Endothelial cell of hepatic sinusoid (primary cell): Measurements from ENCODE around the gene ACTN3.

Experiments used
- in situ Hi-C: cut with HindIII; loops from 2 replicates; pipeline ENCODE4 v1.10.0; 2017; ENCODE audit warnings: low sequenced_read_pairs

The ACTN3 gene

DNA sequence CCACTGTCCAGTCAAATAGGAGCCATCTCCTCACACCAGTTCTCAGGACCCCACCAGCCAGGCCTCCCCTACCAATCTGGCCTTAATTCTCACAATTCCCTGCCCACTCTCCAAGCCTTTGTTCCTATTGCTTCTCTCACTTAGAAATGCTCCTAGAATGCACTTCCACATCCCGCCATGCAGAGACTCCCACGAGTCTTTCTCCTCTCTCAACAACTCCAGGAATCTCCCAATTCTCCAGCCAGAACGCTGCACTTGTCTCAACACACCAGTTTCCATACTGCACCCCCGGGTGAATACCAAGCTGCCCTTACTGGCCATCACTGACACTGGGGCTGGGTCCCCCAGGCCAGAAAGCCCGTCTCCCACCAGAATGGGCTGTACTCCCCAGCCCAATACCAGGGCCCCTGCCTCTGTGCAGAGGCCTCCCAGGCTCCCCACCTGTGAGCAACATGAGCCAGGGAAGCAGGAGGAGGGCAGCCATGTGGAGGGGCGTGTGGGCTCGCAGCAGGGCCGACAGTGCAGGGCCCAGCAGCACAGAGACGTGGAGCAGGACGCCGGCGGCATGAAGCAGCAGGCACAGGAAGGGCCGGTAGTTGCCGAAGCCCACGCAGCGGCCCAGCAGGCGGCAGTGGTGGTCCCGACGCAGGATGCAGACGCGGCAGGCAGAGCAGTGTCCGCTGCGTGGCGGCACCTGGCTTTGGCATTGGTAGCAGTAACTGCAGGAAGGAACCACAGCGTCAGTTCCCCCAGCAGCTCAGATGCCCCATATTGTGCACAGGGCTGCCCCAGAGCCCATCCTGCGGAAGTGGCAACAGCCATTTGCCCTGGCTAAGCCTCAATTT, 3.2 kb upstream of the ACTN3 start:
- in situ Hi-C loops: loop anchor here (5.0 kb wide), 2 partner anchors 51 to 79 kb away; no protein-coding TSS in a partner anchor

DNA sequence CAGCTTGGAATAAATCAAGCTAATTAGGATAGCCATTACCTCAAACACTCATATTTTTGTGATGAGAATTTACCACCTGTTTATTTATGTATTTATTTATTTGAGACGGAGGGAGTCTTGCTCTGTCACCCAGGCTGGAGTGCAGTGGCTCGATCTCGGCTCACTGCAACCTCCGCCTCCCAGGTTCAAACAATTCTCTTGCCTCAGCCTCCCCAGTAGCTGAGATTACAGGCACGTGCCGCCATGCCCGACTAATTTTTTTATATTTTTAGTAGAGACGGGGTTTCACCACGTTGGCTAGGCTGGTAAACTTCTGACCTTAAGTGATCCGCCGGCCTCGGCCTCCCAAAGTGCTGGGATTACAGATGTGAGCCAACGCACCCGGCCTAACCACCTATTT, 1.8 kb upstream of the ACTN3 start:
- in situ Hi-C loops: loop anchor here (5.0 kb wide), 2 partner anchors 53 to 77 kb away; no protein-coding TSS in a partner anchor

- in situ Hi-C loops: no loop called here
Measured at GRCh38 chr11:66545701-66546367, 869 bp upstream of the ACTN3 start, which contains the start of gene ZDHHC24. Gene ZDHHC24, minus strand, starts transcription at chr11:66546048. Its CDS starts 45 bp downstream, at chr11:66546003.

DNA sequence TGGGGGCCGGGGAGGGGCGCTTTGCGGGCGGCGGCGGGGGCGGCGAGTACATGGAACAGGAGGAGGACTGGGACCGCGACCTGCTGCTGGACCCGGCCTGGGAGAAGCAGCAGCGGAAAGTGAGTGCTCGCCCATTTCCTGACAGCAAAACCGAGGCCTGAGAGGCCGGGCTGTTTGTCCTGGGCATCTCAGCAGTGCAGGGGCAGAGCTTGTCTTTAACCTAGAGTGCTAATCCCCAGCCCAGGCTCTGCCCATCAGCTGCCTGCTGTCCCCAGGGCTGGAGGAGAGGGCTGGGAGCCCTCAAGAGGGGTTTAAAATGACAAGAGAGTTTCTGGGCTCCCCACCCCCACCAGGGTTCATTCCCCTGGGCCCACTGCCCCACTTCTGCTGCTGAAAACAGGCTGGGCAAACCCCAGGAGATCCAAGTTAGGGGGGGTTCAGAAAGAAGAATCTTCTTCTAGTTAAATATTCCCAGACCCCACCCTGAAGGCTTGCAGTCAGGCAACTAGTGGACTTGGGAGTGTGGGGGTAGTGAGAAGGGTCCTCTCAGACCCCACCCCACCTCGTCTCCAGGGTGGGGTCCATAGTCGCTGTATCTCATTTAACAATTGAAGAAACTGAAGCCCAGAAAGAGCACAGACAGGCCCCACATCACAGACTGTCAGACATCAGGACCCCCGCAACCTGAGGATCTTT, 411 bp downstream of the ACTN3 start:
- in situ Hi-C loops: no loop called here

DNA sequence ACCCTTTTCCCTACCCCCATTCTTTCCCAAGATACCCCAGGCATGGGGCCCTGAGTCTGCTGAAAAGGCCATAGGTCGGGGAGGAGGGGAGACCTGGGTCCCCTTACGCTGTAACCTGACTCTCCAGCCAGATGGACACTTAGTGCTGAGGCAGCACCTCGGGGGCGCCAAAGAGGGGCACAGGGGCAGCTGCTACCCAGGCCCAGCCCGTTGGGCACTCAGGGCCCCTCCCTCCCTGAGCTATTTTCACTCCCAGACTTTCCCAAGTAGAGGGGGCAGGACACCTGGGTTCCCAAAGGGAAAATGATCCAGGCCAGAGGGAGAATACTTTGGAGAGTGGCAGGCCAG, 933 bp downstream of the ACTN3 start:
- in situ Hi-C loops: no loop called here

DNA sequence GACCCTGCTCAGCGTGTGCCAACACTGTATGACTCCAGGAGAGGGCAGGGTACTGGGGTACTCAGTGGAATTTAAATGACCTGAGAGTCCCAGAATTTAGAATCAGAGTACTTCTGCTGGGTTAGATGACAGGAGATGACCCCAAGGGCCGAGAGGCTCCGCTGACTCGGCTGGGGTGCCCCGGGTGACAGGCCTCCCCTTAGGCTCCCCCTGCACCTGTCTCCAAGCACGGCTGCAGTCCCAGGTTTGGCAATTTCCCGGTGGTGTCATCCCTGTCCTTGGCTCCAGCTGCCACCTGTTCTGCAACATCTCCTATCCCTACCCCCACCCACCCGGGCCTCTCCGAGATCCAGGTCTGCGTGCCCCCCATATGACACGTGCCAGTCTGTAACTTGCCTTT, 1.3 kb downstream of the ACTN3 start:
- in situ Hi-C loops: no loop called here

DNA sequence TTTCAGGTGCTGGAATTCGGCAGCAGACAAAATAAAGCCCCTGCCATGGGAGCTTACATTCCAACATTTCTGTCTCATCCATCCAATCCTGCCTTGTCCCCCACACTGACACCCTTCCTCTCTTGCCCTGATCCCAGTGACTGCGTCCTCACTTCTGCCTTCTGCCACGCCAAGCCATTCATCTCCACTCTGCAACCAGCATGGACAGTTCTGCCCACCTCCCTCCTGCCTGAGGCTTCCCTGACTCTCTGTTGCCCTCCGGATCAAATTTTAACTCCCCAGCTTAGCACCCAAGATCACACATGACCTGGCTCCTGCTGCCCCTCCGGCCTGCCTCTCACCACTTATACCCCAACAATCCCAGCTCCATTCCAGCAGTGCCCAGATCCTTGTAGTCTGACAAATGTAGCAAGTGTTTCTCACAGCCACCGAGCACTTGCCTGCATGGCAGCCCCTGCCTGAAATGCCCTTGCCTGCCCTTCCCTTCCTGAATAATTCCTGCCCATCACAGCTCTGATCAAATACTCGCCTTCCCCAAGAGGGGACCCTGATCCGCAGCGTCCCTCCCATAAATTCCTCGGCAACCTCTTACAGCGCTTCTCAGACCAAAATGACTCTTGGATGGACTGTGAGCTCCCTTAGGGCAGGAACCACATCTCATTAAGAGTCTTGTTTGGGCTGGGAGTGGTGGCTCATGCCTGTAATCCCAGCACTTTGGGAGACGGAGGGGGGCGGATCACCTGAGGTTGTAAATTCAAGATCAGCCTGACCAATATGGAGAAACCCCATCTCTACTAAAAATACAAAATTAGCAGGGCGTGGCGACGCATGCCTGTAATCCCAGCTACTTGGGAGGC, 2.3 kb downstream of the ACTN3 start:
- in situ Hi-C loops: no loop called here

DNA sequence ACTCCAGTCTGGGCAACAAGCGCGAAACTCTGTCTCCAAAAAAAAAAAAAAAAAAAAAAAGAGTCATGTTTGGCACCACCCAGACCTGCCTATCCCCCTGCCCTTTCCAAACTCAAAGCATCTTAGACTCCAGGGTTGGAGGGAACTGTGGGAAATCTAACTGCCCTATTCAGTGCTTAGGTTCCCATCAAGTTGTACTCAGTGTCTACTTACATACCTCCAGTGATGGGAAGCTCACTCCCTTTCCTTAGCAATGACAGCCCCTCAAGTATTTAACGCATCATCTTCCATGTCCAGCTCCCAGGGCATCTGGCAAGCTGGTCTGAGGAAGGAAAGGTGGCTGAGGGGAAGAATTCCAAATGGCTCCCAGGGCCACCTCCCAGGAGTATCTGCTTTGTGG, 3.0 kb downstream of the ACTN3 start:
- in situ Hi-C loops: no loop called here

DNA sequence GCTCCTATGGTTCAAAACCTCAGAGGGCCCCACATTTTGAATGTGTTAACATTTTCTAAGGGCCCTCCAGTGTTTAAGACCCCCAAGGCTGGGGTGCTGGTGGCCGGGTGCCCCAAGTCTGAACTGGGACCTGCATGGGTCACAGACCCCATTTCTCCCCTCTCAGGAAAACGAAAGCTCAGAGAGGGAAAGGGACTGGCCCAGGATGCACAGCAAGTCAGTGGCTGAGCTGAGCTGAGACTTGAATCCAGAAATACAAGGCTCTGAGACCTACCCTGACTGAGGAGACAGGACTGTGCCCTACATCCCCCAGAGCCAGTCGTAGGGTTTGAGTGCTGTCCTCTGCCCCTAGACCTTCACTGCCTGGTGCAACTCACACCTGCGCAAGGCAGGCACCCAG, 4.2 kb downstream of the ACTN3 start:
- in situ Hi-C loops: no loop called here

GRCh38 chr11:66554602-66555001, 7.9 kb downstream of the ACTN3 start:
- in situ Hi-C loops: loop anchor here (5.0 kb wide), 1 partner anchor 48 kb away; no protein-coding TSS in a partner anchor

- in situ Hi-C loops: loop anchor here (5.0 kb wide), 1 partner anchor 47 kb away; no protein-coding TSS in a partner anchor
Measured at GRCh38 chr11:66555416-66555815, 8.7 kb downstream of the ACTN3 start.

DNA sequence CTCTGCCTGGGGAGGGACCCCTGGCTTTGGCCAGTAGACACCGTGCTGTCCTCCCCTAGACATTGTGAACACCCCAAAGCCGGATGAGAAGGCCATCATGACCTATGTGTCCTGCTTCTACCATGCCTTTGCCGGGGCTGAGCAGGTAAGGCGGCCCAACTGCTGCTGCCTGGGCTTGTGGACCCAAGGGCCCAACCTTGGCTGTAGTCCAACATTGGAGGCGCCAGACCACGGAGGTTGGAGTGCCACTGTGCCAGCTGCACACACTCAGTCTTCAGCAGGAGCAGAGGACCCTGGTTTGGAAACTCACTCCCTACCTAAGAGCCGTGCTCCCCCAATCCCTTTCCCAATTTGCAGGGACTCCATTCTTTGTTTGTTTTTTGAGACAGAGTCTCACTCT, 9.4 kb downstream of the ACTN3 start:
- in situ Hi-C loops: loop anchor here (5.0 kb wide), 1 partner anchor 46 kb away; no protein-coding TSS in a partner anchor

DNA sequence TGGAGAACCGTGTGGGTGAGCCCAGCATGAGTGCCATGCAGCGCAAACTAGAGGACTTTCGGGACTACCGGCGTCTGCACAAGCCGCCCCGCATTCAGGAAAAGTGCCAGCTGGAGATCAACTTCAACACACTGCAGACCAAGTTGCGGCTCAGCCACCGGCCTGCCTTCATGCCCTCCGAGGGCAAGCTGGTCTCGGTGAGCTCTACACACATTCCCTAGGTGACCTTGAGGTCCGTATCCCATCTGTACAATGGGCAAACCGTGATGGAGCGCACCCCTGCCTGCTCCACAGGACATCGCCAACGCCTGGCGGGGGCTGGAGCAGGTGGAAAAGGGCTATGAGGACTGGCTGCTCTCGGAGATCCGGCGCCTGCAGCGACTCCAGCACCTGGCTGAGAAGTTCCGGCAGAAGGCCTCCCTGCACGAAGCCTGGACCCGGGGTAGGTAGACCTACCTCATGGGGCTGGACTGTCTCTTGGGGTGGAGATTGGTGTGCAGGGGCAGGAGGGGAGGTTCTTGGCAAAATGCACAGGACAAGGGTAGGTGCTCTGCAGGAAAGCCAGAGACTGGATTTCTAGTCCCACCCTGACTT, 11.1 kb downstream of the ACTN3 start:
- in situ Hi-C loops: loop anchor here (5.0 kb wide), 1 partner anchor 44 kb away; no protein-coding TSS in a partner anchor

GRCh38 chr11:66559142-66559865, 12.6 kb downstream of the ACTN3 start:
- in situ Hi-C loops: loop anchor here (5.0 kb wide), 1 partner anchor 43 kb away; no protein-coding TSS in a partner anchor

- in situ Hi-C loops: loop anchor here (5.0 kb wide), 1 partner anchor 42 kb away; no protein-coding TSS in a partner anchor
Measured at GRCh38 chr11:66559866-66560676, 13.4 kb downstream of the ACTN3 start.

- in situ Hi-C loops: no loop called here
Measured at GRCh38 chr11:66561178-66561974, 14.7 kb downstream of the ACTN3 start.

DNA sequence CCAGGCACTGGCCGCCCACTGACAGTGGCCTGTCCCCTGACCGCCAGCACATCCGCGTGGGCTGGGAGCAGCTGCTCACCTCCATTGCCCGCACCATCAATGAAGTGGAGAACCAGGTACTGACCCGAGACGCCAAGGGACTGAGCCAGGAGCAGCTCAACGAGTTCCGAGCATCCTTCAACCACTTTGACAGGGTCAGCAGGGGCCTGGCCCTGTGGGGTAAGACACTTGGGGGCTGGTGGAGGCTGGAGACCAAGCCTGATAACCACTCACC, 15.2 kb downstream of the ACTN3 start:
- in situ Hi-C loops: no loop called here

DNA sequence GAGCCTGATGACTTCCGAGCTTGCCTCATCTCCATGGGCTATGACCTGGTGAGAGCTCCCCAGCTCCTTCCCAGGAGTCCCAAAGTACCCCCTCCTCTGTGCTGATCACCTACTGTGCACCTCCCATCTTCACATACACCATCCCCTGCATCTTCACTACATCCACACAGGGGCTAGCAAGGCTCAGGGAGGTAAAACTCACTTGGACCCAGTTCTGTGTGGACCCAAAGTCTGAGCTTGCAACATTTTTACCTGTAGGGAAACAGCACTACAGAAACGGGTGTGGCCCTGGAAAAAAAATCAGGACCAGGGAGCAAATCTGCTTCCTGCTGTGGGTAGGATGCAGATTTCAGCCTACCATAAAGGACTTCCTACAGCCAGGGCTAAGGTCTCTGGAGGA, 15.6 kb downstream of the ACTN3 start:
- in situ Hi-C loops: no loop called here
